GM10266 (cell line): Measurements from ENCODE around the gene EXO1.
"Not testable (repeated sequence)": the region's sequence is repeated elsewhere in the genome, so short reads cannot be mapped to it uniquely, and the experiment has no call there.

Experiments used
- DNase-seq: peaks from one replicate; pipeline ENCODE4 v3.0.0; 2012; ENCODE audit errors: extremely low spot score
- TF ChIP-seq, protein P1 (sequence below): IDR thresholded peaks from 2 replicates; pipeline ENCODE4 v1.5.1; 2012; ENCODE audit warnings: mild to moderate bottlenecking, low read depth; ENCODE audit not compliant: control insufficient read depth, insufficient read depth; ENCODE audit errors: missing control alignments

EXO1 gene

GRCh38 chr1:241847796-241848685 is at the start of gene EXO1:
EXO1 (plus strand) TSS chr1:241848204; CDS start chr1:241850426, 2,222 bp downstream.
- peak; percentile 90 for DNase-seq
- TF ChIP-seq, protein P1, sequence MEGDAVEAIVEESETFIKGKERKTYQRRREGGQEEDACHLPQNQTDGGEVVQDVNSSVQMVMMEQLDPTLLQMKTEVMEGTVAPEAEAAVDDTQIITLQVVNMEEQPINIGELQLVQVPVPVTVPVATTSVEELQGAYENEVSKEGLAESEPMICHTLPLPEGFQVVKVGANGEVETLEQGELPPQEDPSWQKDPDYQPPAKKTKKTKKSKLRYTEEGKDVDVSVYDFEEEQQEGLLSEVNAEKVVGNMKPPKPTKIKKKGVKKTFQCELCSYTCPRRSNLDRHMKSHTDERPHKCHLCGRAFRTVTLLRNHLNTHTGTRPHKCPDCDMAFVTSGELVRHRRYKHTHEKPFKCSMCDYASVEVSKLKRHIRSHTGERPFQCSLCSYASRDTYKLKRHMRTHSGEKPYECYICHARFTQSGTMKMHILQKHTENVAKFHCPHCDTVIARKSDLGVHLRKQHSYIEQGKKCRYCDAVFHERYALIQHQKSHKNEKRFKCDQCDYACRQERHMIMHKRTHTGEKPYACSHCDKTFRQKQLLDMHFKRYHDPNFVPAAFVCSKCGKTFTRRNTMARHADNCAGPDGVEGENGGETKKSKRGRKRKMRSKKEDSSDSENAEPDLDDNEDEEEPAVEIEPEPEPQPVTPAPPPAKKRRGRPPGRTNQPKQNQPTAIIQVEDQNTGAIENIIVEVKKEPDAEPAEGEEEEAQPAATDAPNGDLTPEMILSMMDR, result peak; percentile 71

- no peak for DNase-seq
- TF ChIP-seq, protein P1, result no peak
Observed at GRCh38 chr1:241799416-241799815, 48.6 kb upstream of the EXO1 start.

DNA sequence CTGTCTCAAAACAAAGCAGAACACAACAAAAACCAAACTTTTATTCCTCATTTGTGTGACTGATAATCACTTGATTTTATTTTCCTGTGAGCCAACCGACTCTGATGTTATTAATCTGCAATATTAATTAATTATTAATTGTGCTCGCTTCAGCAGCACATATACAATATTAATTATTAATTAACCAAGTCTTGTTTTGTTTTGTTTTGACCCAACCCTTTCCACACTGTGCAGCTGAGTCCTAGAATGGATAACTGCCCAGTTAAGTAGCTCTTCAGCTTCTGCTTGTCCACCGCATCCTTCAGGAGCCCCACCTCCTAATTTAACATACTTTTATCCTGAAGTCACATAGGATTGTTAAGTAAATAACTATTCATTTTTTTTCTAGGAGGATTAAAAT is 47.4 kb upstream of the EXO1 start:
- DNase-seq, result no peak
- TF ChIP-seq, protein P1, result no peak

GRCh38 chr1:241802863-241803262 is 45.1 kb upstream of the EXO1 start:
- DNase-seq, result no peak
- TF ChIP-seq, protein P1, result no peak

- not testable (repeated sequence) for DNase-seq
Observed at GRCh38 chr1:241804706-241805105, 43.3 kb upstream of the EXO1 start.

GRCh38 chr1:241808265-241808664 is 39.7 kb upstream of the EXO1 start:
- no peak for DNase-seq
- TF ChIP-seq, protein P1, result no peak

GRCh38 chr1:241810769-241811405 is 37.1 kb upstream of the EXO1 start:
- DNase-seq, result no peak

More at GRCh38 chr1:241810769-241811405, 37.1 kb upstream of the EXO1 start:
- TF ChIP-seq, protein P1, result no peak
